ENCODE data around the gene NLGN1.

Gene NLGN1

GRCh38 chr3:173709026-173709425 is 311.5 kb downstream of the NLGN1 start:
- no peak for DNase-seq

GRCh38 chr3:173711619-173712018 is 314.1 kb downstream of the NLGN1 start:
- peak in 1 of 51 donors; percentile 9 for DNase-seq

GRCh38 chr3:173719585-173719984 is 322.0 kb downstream of the NLGN1 start:
- DNase-seq, result no peak

- DNase-seq, result no peak
Observed at GRCh38 chr3:173725507-173725906, 328.0 kb downstream of the NLGN1 start.

GRCh38 chr3:173730391-173730790 is 332.8 kb downstream of the NLGN1 start:
- DNase-seq, result no peak

GRCh38 chr3:173732237-173732636 is 334.7 kb downstream of the NLGN1 start:
- DNase-seq, result peak in 2 of 51 donors; percentile 4 to 38

- peak in 4 of 51 donors; percentile 4 to 20 (median 10) for DNase-seq
Observed at GRCh38 chr3:173733029-173733652, 335.6 kb downstream of the NLGN1 start.

GRCh38 chr3:173734473-173734872 is 336.9 kb downstream of the NLGN1 start:
- no peak for DNase-seq

- DNase-seq, result no peak
Observed at GRCh38 chr3:173734895-173735294, 337.4 kb downstream of the NLGN1 start.

- DNase-seq, result no peak
Observed at GRCh38 chr3:173735841-173736240, 338.3 kb downstream of the NLGN1 start.

- no peak for DNase-seq
Observed at GRCh38 chr3:173737167-173737808, 339.7 kb downstream of the NLGN1 start.

GRCh38 chr3:173739726-173740125 is 342.2 kb downstream of the NLGN1 start:
- DNase-seq, result no peak

GRCh38 chr3:173742491-173742890 is 344.9 kb downstream of the NLGN1 start:
- DNase-seq, result no peak

GRCh38 chr3:173743111-173743510 is 345.6 kb downstream of the NLGN1 start:
- no peak for DNase-seq

GRCh38 chr3:173743516-173743915 is 346.0 kb downstream of the NLGN1 start:
- DNase-seq, result no peak

- DNase-seq, result no peak
Observed at GRCh38 chr3:173744479-173744878, 346.9 kb downstream of the NLGN1 start.

- DNase-seq, result no peak
Observed at GRCh38 chr3:173744895-173745294, 347.4 kb downstream of the NLGN1 start.

- DNase-seq, result no peak
Observed at GRCh38 chr3:173745952-173746682, 348.6 kb downstream of the NLGN1 start.

- DNase-seq, result no peak
Observed at GRCh38 chr3:173747427-173747826, 349.9 kb downstream of the NLGN1 start.

GRCh38 chr3:173748105-173748504 is 350.6 kb downstream of the NLGN1 start:
- no peak for DNase-seq

GRCh38 chr3:173750095-173750494 is 352.6 kb downstream of the NLGN1 start:
- DNase-seq, result no peak

GRCh38 chr3:173750591-173750990 is 353.0 kb downstream of the NLGN1 start:
- DNase-seq, result no peak

- DNase-seq, result no peak
Observed at GRCh38 chr3:173753593-173753992, 356.0 kb downstream of the NLGN1 start.

Data from hypothalamus (tissue), 51 donors.